ENCODE measurements around the gene SYTL3.
"Not testable (repeated sequence)": the region's sequence is repeated elsewhere in the genome, so short reads cannot be mapped to it uniquely, and the experiment has no call there.

Gene SYTL3

DNA sequence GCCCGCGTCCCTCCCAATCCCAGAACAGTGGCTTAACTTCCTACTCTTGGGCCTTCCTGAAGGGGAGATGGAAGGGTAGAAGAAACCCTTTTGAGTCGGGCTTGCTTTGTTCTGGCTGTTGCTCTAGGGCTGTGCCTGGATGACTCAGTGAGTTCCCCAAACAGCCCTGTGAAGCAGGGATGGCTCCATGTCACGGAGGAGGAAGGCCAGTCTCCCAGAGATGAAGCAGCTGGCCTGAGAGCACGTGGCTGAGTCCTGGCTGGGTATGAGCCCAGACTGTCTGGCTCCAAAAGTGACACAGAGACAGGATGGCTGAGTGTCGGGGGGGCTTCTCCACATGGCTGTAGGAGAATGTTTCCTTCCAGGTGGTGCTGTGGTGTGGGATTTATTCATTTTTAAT, 4.6 kb downstream of the SYTL3 start:
- Histone ChIP-seq H3K36me3 (ENCODE audit: insufficient read depth, insufficient read length, low read length) (no peaks in the 10 kb centered on the region), H3K9me3 (ENCODE audit: insufficient read depth, low read length) (no peaks in the 10 kb centered on the region), H3K9ac (ENCODE audit: insufficient read length, low read depth) (no peak overlapping the region), H3K4me3 (ENCODE audit: insufficient read length, low read depth) (no peak overlapping the region), H3K4me1 (ENCODE audit: insufficient read depth, insufficient read length) (peaks cover 3% of the 10 kb centered on the region), H3K27me3 (ENCODE audit: insufficient read depth, insufficient read length) (no peaks in the 10 kb centered on the region)
- no peak for DNase-seq (ENCODE audit: low read depth, low spot score)
- no peak for TF ChIP-seq ZNF274 (IDR thresholded peaks at IDR 0.05; ENCODE audit: low read depth, low read length)
- TF ChIP-seq YY1 (IDR thresholded peaks at IDR 0.05; ENCODE audit: insufficient read depth, insufficient read length): no peak

DNA sequence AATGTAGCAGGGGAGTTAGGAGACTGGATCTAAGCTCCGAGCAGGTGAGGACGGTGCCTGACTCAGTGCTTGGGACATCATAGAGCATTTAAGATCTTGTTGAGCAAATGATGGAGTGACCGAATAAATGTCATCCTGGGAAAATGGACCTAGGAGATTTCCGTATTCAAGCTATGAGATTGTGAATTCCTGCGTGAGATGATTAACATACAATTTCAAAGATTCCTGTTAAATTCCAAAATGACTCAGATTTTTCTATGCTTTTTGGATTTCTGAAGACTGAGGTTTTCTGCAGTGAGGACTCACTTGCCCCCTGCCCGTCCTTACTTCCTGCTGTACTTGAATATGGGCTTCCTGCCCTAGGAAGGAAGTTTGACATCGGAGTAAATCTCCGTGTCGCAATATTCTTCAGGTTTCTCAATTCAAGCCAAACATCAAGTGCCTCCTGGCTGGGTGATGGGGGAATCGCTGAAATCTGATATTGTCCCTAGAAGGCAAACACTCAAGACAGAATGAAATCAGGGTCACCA, 5.2 kb downstream of the SYTL3 start:
- no peak overlapping the region for H3K9ac ChIP-seq (ENCODE audit: insufficient read length, low read depth)
- H3K36me3 ChIP-seq (ENCODE audit: insufficient read depth, insufficient read length, low read length): no peaks in the 10 kb centered on the region
- TF ChIP-seq YY1 (IDR thresholded peaks at IDR 0.05; ENCODE audit: insufficient read depth, insufficient read length) (no peak), ZNF274 (IDR thresholded peaks at IDR 0.05; ENCODE audit: low read depth, low read length) (no peak), SUZ12 (IDR thresholded peaks at IDR 0.05; ENCODE audit: extremely low read depth, insufficient read depth, insufficient read length) (no peak)
- H3K4me3 ChIP-seq (ENCODE audit: insufficient read length, low read depth): no peak overlapping the region
- H3K4me1 ChIP-seq (ENCODE audit: insufficient read depth, insufficient read length): peaks cover 3% of the 10 kb centered on the region
- no peaks in the 10 kb centered on the region for H3K27me3 ChIP-seq (ENCODE audit: insufficient read depth, insufficient read length)
- DNase-seq (ENCODE audit: low read depth, low spot score): no peak
- H3K9me3 ChIP-seq (ENCODE audit: insufficient read depth, low read length): no peaks in the 10 kb centered on the region

GRCh38 chr6:158655569-158656450, 6.0 kb downstream of the SYTL3 start:
- DNase-seq (ENCODE audit: low read depth, low spot score): no peak

GRCh38 chr6:158656986-158657385, 7.1 kb downstream of the SYTL3 start:
- H3K4me3 ChIP-seq (ENCODE audit: insufficient read length, low read depth); H3K27me3 ChIP-seq (ENCODE audit: insufficient read depth, insufficient read length): not testable (repeated sequence)

More at GRCh38 chr6:158655569-158656450, 6.0 kb downstream of the SYTL3 start:
- no peaks in the 10 kb centered on the region for H3K9me3 ChIP-seq (ENCODE audit: insufficient read depth, low read length)
- no peak for TF ChIP-seq ZNF274 (IDR thresholded peaks at IDR 0.05; ENCODE audit: low read depth, low read length)
- TF ChIP-seq SUZ12 (IDR thresholded peaks at IDR 0.05; ENCODE audit: extremely low read depth, insufficient read depth, insufficient read length): no peak
- no peak for TF ChIP-seq YY1 (IDR thresholded peaks at IDR 0.05; ENCODE audit: insufficient read depth, insufficient read length)
- H3K27me3 ChIP-seq (ENCODE audit: insufficient read depth, insufficient read length): no peaks in the 10 kb centered on the region
- no peak overlapping the region for H3K9ac ChIP-seq (ENCODE audit: insufficient read length, low read depth)
- no peak overlapping the region for H3K4me3 ChIP-seq (ENCODE audit: insufficient read length, low read depth)
- H3K4me1 ChIP-seq (ENCODE audit: insufficient read depth, insufficient read length): peaks cover 3% of the 10 kb centered on the region
- H3K36me3 ChIP-seq (ENCODE audit: insufficient read depth, insufficient read length, low read length): no peaks in the 10 kb centered on the region

GRCh38 chr6:158660333-158660754, 10.5 kb downstream of the SYTL3 start:
- no peaks in the 10 kb centered on the region for H3K36me3 ChIP-seq (ENCODE audit: insufficient read depth, insufficient read length, low read length)
- H3K4me1 ChIP-seq (ENCODE audit: insufficient read depth, insufficient read length): peaks cover 3% of the 10 kb centered on the region
- no peak for DNase-seq (ENCODE audit: low read depth, low spot score)
- no peak overlapping the region for H3K9ac ChIP-seq (ENCODE audit: insufficient read length, low read depth)
- no peak for TF ChIP-seq SUZ12 (IDR thresholded peaks at IDR 0.05; ENCODE audit: extremely low read depth, insufficient read depth, insufficient read length)
- TF ChIP-seq YY1 (IDR thresholded peaks at IDR 0.05; ENCODE audit: insufficient read depth, insufficient read length): no peak
- no peak for TF ChIP-seq ZNF274 (IDR thresholded peaks at IDR 0.05; ENCODE audit: low read depth, low read length)
- H3K4me3 ChIP-seq (ENCODE audit: insufficient read length, low read depth): no peak overlapping the region
- H3K9me3 ChIP-seq (ENCODE audit: insufficient read depth, low read length): no peaks in the 10 kb centered on the region
- H3K27me3 ChIP-seq (ENCODE audit: insufficient read depth, insufficient read length): peaks cover 4% of the 10 kb centered on the region

More at GRCh38 chr6:158656986-158657385, 7.1 kb downstream of the SYTL3 start:
- H3K9ac ChIP-seq (ENCODE audit: insufficient read length, low read depth); H3K4me1 ChIP-seq (ENCODE audit: insufficient read depth, insufficient read length); H3K36me3 ChIP-seq (ENCODE audit: insufficient read depth, insufficient read length, low read length); DNase-seq (ENCODE audit: low read depth, low spot score); H3K9me3 ChIP-seq (ENCODE audit: insufficient read depth, low read length): not testable (repeated sequence)

DNA sequence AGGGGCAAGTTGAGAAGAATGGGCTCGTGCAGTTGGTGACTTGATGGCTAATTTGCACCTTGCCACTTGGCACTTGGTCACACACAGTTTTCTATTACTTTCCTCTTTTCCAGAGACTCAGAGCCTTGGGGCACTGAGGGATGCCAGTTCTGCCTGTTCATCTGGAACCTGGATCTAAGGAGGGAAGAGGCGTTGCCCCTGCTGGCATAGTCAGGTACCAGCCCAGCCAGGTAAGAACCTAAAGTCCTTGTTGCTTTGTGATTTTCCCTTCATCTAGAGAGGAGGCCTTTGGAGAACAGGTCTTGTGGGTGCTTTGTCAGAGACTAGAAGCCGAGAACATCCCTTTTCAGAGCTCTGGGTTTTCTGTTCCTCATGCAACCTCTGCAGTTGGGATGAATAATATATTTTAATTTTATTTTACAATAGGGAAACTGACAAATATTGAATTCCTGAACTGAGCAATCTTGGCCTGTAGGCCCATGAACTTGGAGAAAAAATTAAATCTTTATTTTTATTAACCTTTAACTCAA, 11.4 kb downstream of the SYTL3 start:
- H3K4me3 ChIP-seq (ENCODE audit: insufficient read length, low read depth): no peak overlapping the region
- no peak for DNase-seq (ENCODE audit: low read depth, low spot score)
- no peaks in the 10 kb centered on the region for H3K36me3 ChIP-seq (ENCODE audit: insufficient read depth, insufficient read length, low read length)
- H3K27me3 ChIP-seq (ENCODE audit: insufficient read depth, insufficient read length): peaks cover 4% of the 10 kb centered on the region
- H3K9ac ChIP-seq (ENCODE audit: insufficient read length, low read depth): no peak overlapping the region
- no peaks in the 10 kb centered on the region for H3K4me1 ChIP-seq (ENCODE audit: insufficient read depth, insufficient read length)
- no peak for TF ChIP-seq ZNF274 (IDR thresholded peaks at IDR 0.05; ENCODE audit: low read depth, low read length)
- TF ChIP-seq YY1 (IDR thresholded peaks at IDR 0.05; ENCODE audit: insufficient read depth, insufficient read length): no peak
- no peak for TF ChIP-seq SUZ12 (IDR thresholded peaks at IDR 0.05; ENCODE audit: extremely low read depth, insufficient read depth, insufficient read length)
- no peaks in the 10 kb centered on the region for H3K9me3 ChIP-seq (ENCODE audit: insufficient read depth, low read length)

DNA sequence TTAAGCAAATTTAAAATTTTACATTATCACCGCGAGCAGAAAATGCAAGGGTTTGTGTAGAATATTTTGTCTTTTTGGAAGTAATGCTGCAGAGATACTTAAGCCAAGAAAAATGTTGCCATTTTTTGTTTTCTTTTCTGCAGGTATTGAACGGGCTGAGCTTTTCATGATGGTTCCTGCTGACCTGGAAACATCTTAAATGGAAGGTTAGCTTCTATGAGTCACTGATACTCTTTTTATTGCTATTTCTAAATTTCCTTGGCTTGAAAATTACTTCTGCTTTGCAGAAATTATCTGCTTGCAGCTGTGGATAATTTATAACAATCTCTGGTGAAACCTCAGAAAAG, 12.7 kb downstream of the SYTL3 start:
- Histone ChIP-seq H3K36me3 (ENCODE audit: insufficient read depth, insufficient read length, low read length) (no peaks in the 10 kb centered on the region), H3K27me3 (ENCODE audit: insufficient read depth, insufficient read length) (peaks cover 4% of the 10 kb centered on the region), H3K4me3 (ENCODE audit: insufficient read length, low read depth) (no peak overlapping the region), H3K9me3 (ENCODE audit: insufficient read depth, low read length) (no peaks in the 10 kb centered on the region), H3K9ac (ENCODE audit: insufficient read length, low read depth) (no peak overlapping the region), H3K4me1 (ENCODE audit: insufficient read depth, insufficient read length) (no peaks in the 10 kb centered on the region)
- no peak for DNase-seq (ENCODE audit: low read depth, low spot score)
- no peak for TF ChIP-seq ZNF274 (IDR thresholded peaks at IDR 0.05; ENCODE audit: low read depth, low read length)
- TF ChIP-seq YY1 (IDR thresholded peaks at IDR 0.05; ENCODE audit: insufficient read depth, insufficient read length): no peak
- TF ChIP-seq SUZ12 (IDR thresholded peaks at IDR 0.05; ENCODE audit: extremely low read depth, insufficient read depth, insufficient read length): no peak

Data from NT2/D1 (cell line).